ENCODE data around the gene MPV17L2.

- TF ChIP-seq RARB (CRISPR knock-in tag; IDR thresholded peaks at IDR 0.05) (no peak), ARNTL (CRISPR knock-in tag; IDR thresholded peaks at IDR 0.05; ENCODE audit: borderline replicate concordance, low read depth) (no peak), CREB5 (CRISPR knock-in tag; IDR thresholded peaks at IDR 0.05; ENCODE audit: low read depth) (no peak), ZFP3 (CRISPR knock-in tag; IDR thresholded peaks at IDR 0.05) (no peak), ESRRG (CRISPR knock-in tag; IDR thresholded peaks at IDR 0.05) (no peak), ZNF565 (CRISPR knock-in tag; conservative IDR thresholded peaks at IDR 0.05; ENCODE audit: low read depth) (no peak), ZNF8 (CRISPR knock-in tag; IDR thresholded peaks at IDR 0.05) (no peak), TSHZ2 (CRISPR knock-in tag; IDR thresholded peaks at IDR 0.05) (no peak)
Observed at GRCh38 chr19:18229474-18229873, 36.5 kb downstream of the MPV17L2 start.
